Erythroblast (primary cell): ENCODE data around the gene SEPTIN2.
"Not testable (repeated sequence)": the region's sequence is repeated elsewhere in the genome, so short reads cannot be mapped to it uniquely, and the experiment has no call there.

Source experiments
- DNase-seq, 2 experiments: peaks; one replicate each; lab custom pipeline; 2025; lab: John Stamatoyannopoulos, UW
- GATA1 ChIP-seq: IDR thresholded peaks from 2 replicates; pipeline ENCODE4 v1.6.1; 2011; ENCODE audit warnings: low read depth, mild to moderate bottlenecking, control low read depth, low read length, moderate library complexity
- POLR2A ChIP-seq: IDR thresholded peaks from 2 replicates; pipeline ENCODE4 v1.6.1; 2011; ENCODE audit warnings: mild to moderate bottlenecking, low read length

Gene SEPTIN2

GRCh38 chr2:241358470-241358869 is 42.7 kb downstream of the SEPTIN2 start:
- no peak for TF ChIP-seq GATA1
- no peak for TF ChIP-seq POLR2A
- DNase-seq = no peak

DNA sequence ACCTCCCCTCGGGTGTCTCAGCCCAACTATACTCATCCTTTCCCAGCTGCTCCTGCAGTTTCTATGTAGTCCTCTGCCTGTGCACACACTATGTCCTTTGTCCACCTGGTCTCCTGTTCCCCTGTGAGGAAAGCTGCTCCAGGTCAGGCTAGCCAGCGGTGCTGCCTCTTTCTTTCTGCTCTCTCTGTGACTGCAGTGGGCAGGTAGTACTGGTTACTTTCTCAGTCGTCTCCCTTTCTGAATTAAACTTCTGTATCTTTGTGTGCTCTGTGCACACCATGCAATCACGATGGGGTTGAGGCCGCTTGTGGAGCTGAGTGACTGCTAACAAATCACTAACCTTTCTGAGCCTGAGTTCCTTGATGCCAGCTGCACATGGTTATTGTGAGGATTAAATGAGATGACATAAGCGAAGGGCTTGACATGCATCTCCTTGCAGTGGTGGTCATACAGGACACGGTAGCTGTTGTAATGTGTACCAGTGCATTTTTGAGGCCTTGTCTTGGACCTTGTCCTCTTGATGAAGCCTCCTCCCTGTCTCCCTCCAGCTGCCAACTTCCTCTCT is 43.8 kb downstream of the SEPTIN2 start:
- no peak for TF ChIP-seq GATA1
- TF ChIP-seq POLR2A = no peak

DNA sequence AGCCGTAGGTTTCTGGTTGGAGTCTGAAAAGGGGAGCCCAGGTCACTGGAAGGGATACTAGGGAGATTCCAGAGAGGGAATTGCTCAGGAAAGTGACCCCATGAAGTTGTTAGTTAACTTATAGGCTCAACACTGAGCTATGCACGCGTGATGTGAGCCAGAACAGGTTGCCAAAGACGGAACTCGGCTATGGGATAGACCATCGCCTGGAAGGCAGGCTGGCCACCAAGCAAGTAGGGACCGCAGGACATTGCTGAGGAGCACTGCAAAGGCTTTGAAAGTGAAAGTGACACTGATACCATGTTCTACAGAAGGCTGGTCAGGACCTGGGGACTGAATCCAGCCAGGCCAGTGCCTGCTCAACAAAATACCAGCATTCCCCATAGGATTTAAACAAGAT is 47.7 kb downstream of the SEPTIN2 start:
- no peak for DNase-seq
- TF ChIP-seq POLR2A (no peak), GATA1 (no peak)

More for the DNA sequence above, 43.8 kb downstream of the SEPTIN2 start:
- no peak for DNase-seq

DNA sequence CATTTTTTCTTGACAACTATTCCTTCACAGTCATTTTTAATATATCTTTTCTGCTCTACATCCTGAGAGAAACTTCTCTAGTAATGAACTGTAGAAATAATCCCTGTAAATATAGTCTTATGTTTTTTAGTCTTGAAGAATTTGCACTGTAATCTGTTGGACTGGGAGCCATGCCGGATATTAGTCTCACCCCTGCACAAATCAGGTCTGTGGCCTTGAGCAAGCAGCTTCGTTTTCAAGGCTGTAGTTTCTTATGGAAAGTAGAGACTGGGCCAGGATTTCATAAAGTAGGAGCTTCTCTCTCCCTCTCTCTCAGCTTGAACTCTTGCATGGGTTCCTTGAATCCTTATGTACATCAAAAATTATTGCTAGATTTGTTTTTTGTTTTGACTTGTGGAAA is 49.1 kb downstream of the SEPTIN2 start:
- TF ChIP-seq GATA1 (no peak), POLR2A (no peak)
- no peak for DNase-seq

DNA sequence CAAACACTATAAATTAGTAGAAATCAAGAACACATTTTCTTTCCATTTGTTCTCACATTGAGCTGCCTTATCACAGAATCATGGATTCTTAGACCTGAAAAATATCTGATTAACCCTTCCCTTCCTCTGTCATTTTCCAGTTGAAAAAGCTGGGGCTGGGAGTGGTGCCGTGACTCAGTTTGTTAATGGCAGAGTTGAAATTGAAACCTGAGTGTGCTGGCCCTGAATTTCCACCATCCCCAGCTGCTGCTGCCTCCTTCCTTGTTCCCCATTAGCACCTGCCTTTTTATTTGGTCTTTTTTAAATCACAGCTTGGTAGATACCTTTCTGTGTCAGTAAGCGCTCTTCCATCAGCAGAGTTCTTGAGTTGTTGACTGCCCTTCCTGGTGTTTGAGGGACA is 51.0 kb downstream of the SEPTIN2 start:
- DNase-seq = no peak
- TF ChIP-seq GATA1 (no peak), POLR2A (no peak)

- DNase-seq = no peak
- TF ChIP-seq POLR2A (no peak), GATA1 (no peak)
Measured at GRCh38 chr2:241368643-241369042, 52.9 kb downstream of the SEPTIN2 start.

GRCh38 chr2:241372361-241372992 is 56.8 kb downstream of the SEPTIN2 start:
- TF ChIP-seq GATA1 = no peak
- no peak for TF ChIP-seq POLR2A
- DNase-seq = no peak

DNA sequence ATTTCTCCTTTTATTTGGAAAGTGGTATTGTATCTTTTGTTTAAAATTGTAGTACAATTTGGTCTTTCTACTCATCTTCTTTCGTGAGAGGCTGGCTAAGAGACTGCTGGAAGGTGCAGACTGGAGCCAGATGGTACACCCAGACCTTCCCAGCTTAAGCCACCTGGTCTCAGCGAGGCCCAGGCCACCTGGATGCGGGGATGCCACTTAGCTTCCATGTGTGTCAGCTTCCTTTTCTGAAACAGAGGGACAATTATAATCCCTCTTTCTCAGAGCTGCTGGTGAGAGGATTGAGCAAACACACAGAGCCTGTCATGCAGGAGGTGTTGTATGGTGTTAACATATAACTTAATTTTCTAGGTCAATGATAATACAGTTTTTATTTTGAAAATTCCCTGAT is 57.7 kb downstream of the SEPTIN2 start:
- no peak for DNase-seq
- TF ChIP-seq POLR2A (no peak), GATA1 (no peak)

- not testable (repeated sequence) for DNase-seq
Measured at GRCh38 chr2:241373906-241374305, 58.2 kb downstream of the SEPTIN2 start.

GRCh38 chr2:241375300-241375699 is 59.6 kb downstream of the SEPTIN2 start:
- no peak for DNase-seq
- TF ChIP-seq GATA1 (no peak), POLR2A (no peak)

DNA sequence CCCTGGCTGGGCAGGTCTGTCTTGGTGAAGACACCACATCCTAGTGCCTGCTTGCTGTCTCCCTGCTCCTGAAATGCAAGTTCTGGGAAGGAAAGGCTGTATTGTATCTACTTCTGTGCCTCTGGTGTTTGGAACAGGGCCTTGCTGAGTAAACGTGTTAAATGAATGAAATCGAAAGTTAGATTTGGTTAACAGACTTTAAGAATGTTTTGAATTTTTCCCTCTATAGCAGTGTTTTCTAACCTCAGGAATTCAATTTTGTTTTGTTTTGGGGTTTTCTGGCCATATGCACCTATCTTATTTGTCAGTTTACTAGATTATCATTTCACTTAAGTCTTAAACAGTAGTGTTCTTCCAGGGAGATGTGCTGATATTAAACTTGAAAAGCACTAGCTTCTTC is 61.1 kb downstream of the SEPTIN2 start:
- DNase-seq = no peak

GRCh38 chr2:241378816-241379215 is 63.1 kb downstream of the SEPTIN2 start:
- no peak for DNase-seq
- TF ChIP-seq GATA1 = no peak
- TF ChIP-seq POLR2A = no peak

More for the DNA sequence above, 61.1 kb downstream of the SEPTIN2 start:
- TF ChIP-seq POLR2A = no peak

GRCh38 chr2:241379481-241380480 is 64.1 kb downstream of the SEPTIN2 start:
- TF ChIP-seq GATA1 = no peak
- no peak for DNase-seq

GRCh38 chr2:241381872-241382271 is 66.1 kb downstream of the SEPTIN2 start:
- no peak for TF ChIP-seq GATA1
- no peak for TF ChIP-seq POLR2A
- DNase-seq = no peak

- DNase-seq = not testable (repeated sequence)
Measured at GRCh38 chr2:241385450-241385849, 69.7 kb downstream of the SEPTIN2 start.
